Measurements from ENCODE around the gene TNFSF13B. TPM values are rescaled to one million over a fixed set of nuclear protein-coding genes. Genes with fewer than 3 reads are reported as not detected.

TNFSF13B gene
- total RNA-seq, 2 experiments from 2014 or later = 0.41 TPM; not detected in 1

GRCh38 chr13:108227651-108228272 lies 41.8 kb upstream of the TNFSF13B start:
- Histone ChIP-seq H3K79me2 (ENCODE audit: insufficient read depth, low read depth, low read length) (no peaks in the 10 kb centered on the region; the same call in 1 of the 2 replicates), H3K36me3 (ENCODE audit: insufficient read depth, low read length) (no peaks in the 10 kb centered on the region), H3K9me3 (ENCODE audit: low read length) (no peaks in the 10 kb centered on the region), H3K4me3 (ENCODE audit: low read depth, low read length, poor library complexity, severe bottlenecking) (no peak overlapping the region), H3K9me2 (ENCODE audit: insufficient read depth, low read length) (no peaks in the 10 kb centered on the region), H3K27ac (ENCODE audit: low read depth, low read length, poor library complexity, severe bottlenecking) (no peak overlapping the region), H3K4me2 (ENCODE audit: low read length) (no peak overlapping the region), H4K20me1 (ENCODE audit: insufficient read depth, low read length) (peaks cover 5% of the 10 kb centered on the region; the same call in 1 of the 2 replicates), H2AFZ (ENCODE audit: low read length) (no peak overlapping the region), H3K4me1 (ENCODE audit: insufficient read depth, low read length, poor library complexity, severe bottlenecking) (no peaks in the 10 kb centered on the region)
- TF ChIP-seq, protein P1, sequence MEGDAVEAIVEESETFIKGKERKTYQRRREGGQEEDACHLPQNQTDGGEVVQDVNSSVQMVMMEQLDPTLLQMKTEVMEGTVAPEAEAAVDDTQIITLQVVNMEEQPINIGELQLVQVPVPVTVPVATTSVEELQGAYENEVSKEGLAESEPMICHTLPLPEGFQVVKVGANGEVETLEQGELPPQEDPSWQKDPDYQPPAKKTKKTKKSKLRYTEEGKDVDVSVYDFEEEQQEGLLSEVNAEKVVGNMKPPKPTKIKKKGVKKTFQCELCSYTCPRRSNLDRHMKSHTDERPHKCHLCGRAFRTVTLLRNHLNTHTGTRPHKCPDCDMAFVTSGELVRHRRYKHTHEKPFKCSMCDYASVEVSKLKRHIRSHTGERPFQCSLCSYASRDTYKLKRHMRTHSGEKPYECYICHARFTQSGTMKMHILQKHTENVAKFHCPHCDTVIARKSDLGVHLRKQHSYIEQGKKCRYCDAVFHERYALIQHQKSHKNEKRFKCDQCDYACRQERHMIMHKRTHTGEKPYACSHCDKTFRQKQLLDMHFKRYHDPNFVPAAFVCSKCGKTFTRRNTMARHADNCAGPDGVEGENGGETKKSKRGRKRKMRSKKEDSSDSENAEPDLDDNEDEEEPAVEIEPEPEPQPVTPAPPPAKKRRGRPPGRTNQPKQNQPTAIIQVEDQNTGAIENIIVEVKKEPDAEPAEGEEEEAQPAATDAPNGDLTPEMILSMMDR (conservative IDR thresholded peaks at IDR 0.05; ENCODE audit: low read length) = peak; percentile 79
- TF ChIP-seq EZH2phosphoT487 (IDR thresholded peaks at IDR 0.05; ENCODE audit: borderline replicate concordance, low read depth, low read length) = no peak
- intact Hi-C loops (cut with micrococcal nuclease; ENCODE audit: unreplicated experiment) = no loop called here
- BruUV-seq (replicated peaks) = no TSS peak
- ChIA-PET CTCF (ENCODE audit: unreplicated experiment) (no interaction called here), POLR2A (no interaction called here)
- peak; percentile 29 for DNase-seq (ENCODE audit: low spot score)

GRCh38 chr13:108230377-108230776 lies 39.1 kb upstream of the TNFSF13B start:
- H4K20me1 ChIP-seq (ENCODE audit: insufficient read depth, low read length) = no peaks in the 10 kb centered on the region
- intact Hi-C loops (cut with micrococcal nuclease; ENCODE audit: unreplicated experiment) = no loop called here
- H3K4me1 ChIP-seq (ENCODE audit: insufficient read depth, low read length, poor library complexity, severe bottlenecking) = no peaks in the 10 kb centered on the region
- no peaks in the 10 kb centered on the region for H3K36me3 ChIP-seq (ENCODE audit: insufficient read depth, low read length)
- no peak overlapping the region for H3K4me3 ChIP-seq (ENCODE audit: low read depth, low read length, poor library complexity, severe bottlenecking)
- POLR2A ChIA-PET = no interaction called here
- H3K9me2 ChIP-seq (ENCODE audit: insufficient read depth, low read length) = no peaks in the 10 kb centered on the region
- no peak for DNase-seq (ENCODE audit: low spot score)
- no peaks in the 10 kb centered on the region for H3K9me3 ChIP-seq (ENCODE audit: low read length)
- H3K27ac ChIP-seq (ENCODE audit: low read depth, low read length, poor library complexity, severe bottlenecking) = no peak overlapping the region
- no TSS peak for BruUV-seq (replicated peaks)
- CTCF ChIA-PET (ENCODE audit: unreplicated experiment) = no interaction called here
- no peak for TF ChIP-seq EZH2phosphoT487 (IDR thresholded peaks at IDR 0.05; ENCODE audit: borderline replicate concordance, low read depth, low read length)
- TF ChIP-seq, protein P1 (conservative IDR thresholded peaks at IDR 0.05; ENCODE audit: low read length) = no peak
- no peak overlapping the region for H2AFZ ChIP-seq (ENCODE audit: low read length)
- H3K79me2 ChIP-seq (ENCODE audit: insufficient read depth, low read depth, low read length) = no peaks in the 10 kb centered on the region
- H3K4me2 ChIP-seq (ENCODE audit: low read length) = no peak overlapping the region

DNA sequence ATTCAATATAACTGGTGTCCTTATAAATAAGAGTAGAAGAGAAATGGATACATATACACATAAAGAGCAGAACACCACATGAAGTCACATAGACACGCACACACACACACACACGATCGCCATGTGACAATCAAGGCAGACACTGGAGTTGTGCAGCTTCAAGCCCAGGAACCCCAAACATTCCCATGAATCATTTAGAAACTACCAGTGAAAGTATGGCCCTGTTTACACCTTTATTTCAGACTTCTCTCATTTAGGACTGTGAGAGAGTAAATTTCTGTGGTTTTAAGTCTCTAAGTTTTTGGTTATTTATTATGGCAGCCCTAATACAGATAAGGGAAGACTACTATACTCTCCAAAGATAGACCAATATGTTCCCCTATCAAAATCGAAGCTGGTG lies 20.4 kb upstream of the TNFSF13B start:
- H3K36me3 ChIP-seq (ENCODE audit: insufficient read depth, low read length) = no peaks in the 10 kb centered on the region
- ChIA-PET POLR2A (no interaction called here), CTCF (ENCODE audit: unreplicated experiment) (no interaction called here)
- no peak overlapping the region for H3K4me2 ChIP-seq (ENCODE audit: low read length)
- no peaks in the 10 kb centered on the region for H3K4me1 ChIP-seq (ENCODE audit: insufficient read depth, low read length, poor library complexity, severe bottlenecking)
- no peaks in the 10 kb centered on the region for H3K9me3 ChIP-seq (ENCODE audit: low read length)
- intact Hi-C loops (cut with micrococcal nuclease; ENCODE audit: unreplicated experiment) = no loop called here
- no peaks in the 10 kb centered on the region for H3K79me2 ChIP-seq (ENCODE audit: insufficient read depth, low read depth, low read length)
- H4K20me1 ChIP-seq (ENCODE audit: insufficient read depth, low read length) = no peaks in the 10 kb centered on the region
- DNase-seq (ENCODE audit: low spot score) = no peak
- no peak overlapping the region for H3K27ac ChIP-seq (ENCODE audit: low read depth, low read length, poor library complexity, severe bottlenecking)
- no TSS peak for BruUV-seq (replicated peaks)
- TF ChIP-seq, protein P1 (conservative IDR thresholded peaks at IDR 0.05; ENCODE audit: low read length) = no peak
- TF ChIP-seq EZH2phosphoT487 (IDR thresholded peaks at IDR 0.05; ENCODE audit: borderline replicate concordance, low read depth, low read length) = no peak
- H3K4me3 ChIP-seq (ENCODE audit: low read depth, low read length, poor library complexity, severe bottlenecking) = no peak overlapping the region
- no peaks in the 10 kb centered on the region for H3K9me2 ChIP-seq (ENCODE audit: insufficient read depth, low read length)
- no peak overlapping the region for H2AFZ ChIP-seq (ENCODE audit: low read length)

Measured in OCI-LY7 (cell line).